Hepatocyte (in vitro differentiated cells): Measurements from ENCODE around the gene GPX4. TPM values are rescaled to one million over a fixed set of nuclear protein-coding genes. Genes with fewer than 3 reads are reported as not detected.
A peak's percentile ranks its signal among the peaks of the same experiment; 100 is the strongest.

Source experiments
- DNase-seq: peaks from one replicate; pipeline ENCODE4 v3.0.0-alpha.2; 2016; ENCODE audit warnings: low spot score
- H2AFZ ChIP-seq: fragments of 200-600 bp; sonication (generic); 2 replicates; pipeline ENCODE4 v1.6.0; 2016; ENCODE audit warnings: antibody characterized with exemption, mild to moderate bottlenecking
- H3K27ac ChIP-seq: fragments of 200-600 bp; sonication (generic); 2 replicates; pipeline ENCODE4 v1.5.1; 2016; ENCODE audit warnings: mild to moderate bottlenecking
- H3K27me3 ChIP-seq: fragments of 200-600 bp; sonication (generic); 2 replicates; pipeline ENCODE4 v1.6.1; 2016
- H3K36me3 ChIP-seq: fragments of 200-600 bp; sonication (generic); replicated peaks from 2 replicates; pipeline ENCODE4 v1.5.1; 2016; ENCODE audit warnings: low read depth; ENCODE audit not compliant: insufficient read depth
- H3K4me1 ChIP-seq: fragments of 200-600 bp; sonication (generic); 2 replicates; pipeline ENCODE4 v1.5.1; 2016; ENCODE audit warnings: mild to moderate bottlenecking, moderate library complexity; ENCODE audit not compliant: insufficient read depth
- H3K4me2 ChIP-seq: fragments of 200-600 bp; sonication (generic); 2 replicates; pipeline ENCODE4 v1.6.0; 2016
- H3K4me3 ChIP-seq: fragments of 200-600 bp; sonication (generic); 2 replicates; pipeline ENCODE4 v1.5.1; 2016; ENCODE audit warnings: mild to moderate bottlenecking
- H3K79me2 ChIP-seq: fragments of 200-600 bp; sonication (generic); 2 replicates; pipeline ENCODE4 v1.6.0; 2017; ENCODE audit warnings: mild to moderate bottlenecking
- H3K9me2 ChIP-seq: fragments of 200-600 bp; sonication (generic); replicated peaks from 2 replicates; pipeline ENCODE4 v1.6.0; 2017; ENCODE audit warnings: mild to moderate bottlenecking; ENCODE audit not compliant: insufficient read depth
- H3K9me3 ChIP-seq: fragments of 200-600 bp; sonication (generic); 2 replicates; pipeline ENCODE4 v1.5.1; 2016; ENCODE audit warnings: low read depth, mild to moderate bottlenecking
- H4K20me1 ChIP-seq: fragments of 200-600 bp; sonication (generic); 2 replicates; pipeline ENCODE4 v1.6.0; 2016; ENCODE audit warnings: mild to moderate bottlenecking; ENCODE audit not compliant: insufficient read depth, poor library complexity, severe bottlenecking
- CTCF ChIP-seq: fragments of 200-600 bp; sonication (generic); IDR thresholded peaks from 2 replicates; pipeline ENCODE4 v1.5.1; 2016; ENCODE audit warnings: antibody characterized with exemption, mild to moderate bottlenecking; ENCODE audit not compliant: poor library complexity
- EZH2 ChIP-seq: fragments of 200-600 bp; sonication (generic); IDR thresholded peaks from 2 replicates; pipeline ENCODE4 v1.6.1; 2016; ENCODE audit warnings: antibody characterized with exemption, mild to moderate bottlenecking, borderline replicate concordance
- EZH2phosphoT487 ChIP-seq: fragments of 200-600 bp; sonication (generic); IDR thresholded peaks from one replicate; pipeline ENCODE4 v1.6.1; 2018; ENCODE audit warnings: antibody characterized with exemption, mild to moderate bottlenecking, low read depth, moderate library complexity; ENCODE audit not compliant: unreplicated experiment, severe bottlenecking
- WGBS: methylation state at CpG from one replicate; pipeline ENCODE4 v1.1.6; 2016; ENCODE audit warnings: low lambda C conversion rate; ENCODE audit errors: missing lambda C conversion rate; 5-methylcytosine and 5-hydroxymethylcytosine counted together
- polyA plus RNA-seq: library from polyadenylated mRNA; unstranded; fragments of >200 nt; fragmentation: Nextera tagmentation; extraction: Ambion mirVana; gene quantifications from 2 replicates; pipeline ENCODE4 v1.2.1, GENCODE V29; 2016
- total RNA-seq: library from RNA; depleted of rRNA; stranded (reverse); fragments of >200 nt; gene quantifications from 2 replicates; pipeline ENCODE4 v1.2.3, GENCODE V29; 2014

GPX4 gene
- total and polyA plus RNA-seq, 2 experiments from 2014 or later, result 539 to 735 TPM

- H3K4me3 ChIP-seq, result no peak overlapping the region
- no peak for TF ChIP-seq EZH2phosphoT487
- TF ChIP-seq CTCF, result no peak
- no peak for TF ChIP-seq EZH2
- DNase-seq, result peak; percentile 89
- no peaks in the 10 kb centered on the region for H3K27me3 ChIP-seq
- H4K20me1 ChIP-seq, result peaks cover 19% of the 10 kb centered on the region
- no peaks in the 10 kb centered on the region for H3K9me2 ChIP-seq
- H3K4me1 ChIP-seq, result peaks cover 46% of the 10 kb centered on the region
- H3K9me3 ChIP-seq, result no peaks in the 10 kb centered on the region
- H3K36me3 ChIP-seq, result no peaks in the 10 kb centered on the region
- peaks cover 24% of the 10 kb centered on the region for H3K79me2 ChIP-seq
- peak overlapping the region; percentile 97 for H3K27ac ChIP-seq
- WGBS, result 65% methylated on average over 17 of the region's 17 CpGs
- H2AFZ ChIP-seq, result no peak overlapping the region
- peak overlapping the region; percentile 70 for H3K4me2 ChIP-seq
These were observed 1.2 kb upstream of the GPX4 start for GRCh38 chr19:1102407-1103131.

- WGBS, result 55% methylated on average over 20 of the region's 20 CpGs
- Histone ChIP-seq H3K36me3 (no peaks in the 10 kb centered on the region), H3K4me3 (no peak overlapping the region), H3K9me3 (no peaks in the 10 kb centered on the region), H3K9me2 (no peaks in the 10 kb centered on the region), H3K27me3 (no peaks in the 10 kb centered on the region), H3K4me2 (peak overlapping the region; percentile 70), H3K79me2 (peaks cover 24% of the 10 kb centered on the region), H3K27ac (peak overlapping the region; percentile 97), H4K20me1 (peaks cover 19% of the 10 kb centered on the region), H3K4me1 (peaks cover 41% of the 10 kb centered on the region), H2AFZ (no peak overlapping the region)
- no peak for DNase-seq
- TF ChIP-seq CTCF (no peak), EZH2 (no peak), EZH2phosphoT487 (no peak)
These were observed 574 bp upstream of the GPX4 start for GRCh38 chr19:1103132-1103707.

DNA sequence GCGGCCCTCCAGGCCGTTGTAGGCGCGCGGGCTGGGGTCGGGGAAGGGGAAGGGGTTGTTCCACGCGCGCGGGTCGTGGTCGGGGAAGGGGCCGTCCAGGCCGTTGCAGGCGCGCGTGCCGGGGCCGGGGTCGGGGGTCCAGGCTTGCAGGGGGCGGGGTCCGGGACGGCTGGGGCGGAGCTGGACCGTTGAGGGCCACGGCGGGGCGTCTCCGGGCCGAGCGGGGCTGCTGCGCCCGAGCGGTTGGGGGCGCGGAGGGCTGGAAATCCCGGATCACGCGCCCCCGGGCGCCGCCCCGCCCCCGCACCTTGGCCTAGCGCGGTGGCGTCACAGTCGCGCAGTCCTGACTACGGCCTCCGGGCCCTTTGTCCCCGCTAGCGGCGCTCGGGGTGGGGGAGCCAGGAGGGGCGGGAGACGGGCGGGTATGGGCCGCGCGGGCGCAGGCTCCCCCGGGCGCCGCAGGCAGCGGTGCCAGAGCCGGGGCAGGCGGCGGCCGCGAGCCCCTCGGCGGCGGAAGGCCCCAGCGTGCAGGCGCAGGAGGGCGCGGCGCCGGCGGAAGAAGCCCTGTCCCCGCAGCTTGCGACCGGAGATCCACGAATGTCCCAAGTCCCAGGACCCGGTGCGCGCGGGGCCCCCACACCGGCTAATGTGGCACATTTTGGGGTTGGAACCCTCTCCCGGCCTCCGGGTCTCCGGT lies 665 bp downstream of the GPX4 start:
- peak overlapping the region; percentile 99 for H3K27ac ChIP-seq
- DNase-seq, result peak; percentile 93
- no peak overlapping the region for H2AFZ ChIP-seq
- TF ChIP-seq EZH2phosphoT487 (no peak), EZH2 (no peak), CTCF (no peak)
- H3K4me3 ChIP-seq, result peak overlapping the region; percentile 95
- no peaks in the 10 kb centered on the region for H3K27me3 ChIP-seq
- WGBS, result 1% methylated on average over 23 of the region's 93 CpGs
- peaks cover 19% of the 10 kb centered on the region for H4K20me1 ChIP-seq
- no peaks in the 10 kb centered on the region for H3K9me2 ChIP-seq
- H3K4me1 ChIP-seq, result peaks cover 30% of the 10 kb centered on the region
- H3K4me2 ChIP-seq, result peak overlapping the region; percentile 95
- H3K79me2 ChIP-seq, result peaks cover 24% of the 10 kb centered on the region
- H3K9me3 ChIP-seq, result no peaks in the 10 kb centered on the region
- no peaks in the 10 kb centered on the region for H3K36me3 ChIP-seq
